SHP77 treated with DMSO at 0.1 percent for 48 hours (cell line): ENCODE data around the gene PRLHR.

ENCODE experiments used
- DNase-seq: peaks from one replicate; lab custom pipeline; 2025; lab: John Stamatoyannopoulos, UW

PRLHR gene

DNA sequence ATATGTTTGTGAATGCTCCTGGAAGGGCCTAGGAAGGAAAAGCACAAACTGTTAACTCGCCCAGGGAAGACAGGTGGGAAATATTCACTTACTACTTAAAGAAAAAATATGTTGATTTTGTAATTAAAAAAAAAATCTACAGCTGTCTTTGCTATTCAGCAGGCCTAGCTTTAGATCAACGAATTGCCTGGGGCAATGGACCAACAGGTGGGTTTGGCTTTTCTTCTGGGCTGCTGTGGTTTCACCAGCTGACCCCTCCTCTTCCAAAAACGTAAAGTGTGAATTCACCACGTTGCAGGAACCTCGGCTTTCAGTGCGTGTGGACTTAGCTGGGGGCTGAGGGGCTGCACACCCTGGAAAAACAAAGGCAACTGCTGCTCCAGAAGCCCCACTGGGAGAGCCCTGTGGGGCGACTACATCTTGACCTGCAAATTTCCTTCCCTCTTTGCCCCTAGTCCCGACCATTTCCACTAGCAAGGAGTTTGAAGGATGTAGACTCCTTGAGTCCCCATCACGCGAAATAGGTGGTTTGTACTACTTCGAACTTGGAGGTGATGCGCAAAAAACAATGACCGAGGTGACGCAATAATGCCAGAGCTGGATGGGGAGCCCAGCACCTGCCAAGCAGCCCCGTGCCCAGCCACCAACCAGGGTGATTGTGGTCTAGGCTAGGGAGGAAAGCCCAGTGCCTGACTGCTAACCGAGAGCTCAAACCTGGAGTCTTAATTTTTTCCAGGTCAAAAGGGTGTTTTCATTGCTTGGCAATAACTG is 7.4 kb downstream of the PRLHR start:
- DNase-seq = no peak

DNA sequence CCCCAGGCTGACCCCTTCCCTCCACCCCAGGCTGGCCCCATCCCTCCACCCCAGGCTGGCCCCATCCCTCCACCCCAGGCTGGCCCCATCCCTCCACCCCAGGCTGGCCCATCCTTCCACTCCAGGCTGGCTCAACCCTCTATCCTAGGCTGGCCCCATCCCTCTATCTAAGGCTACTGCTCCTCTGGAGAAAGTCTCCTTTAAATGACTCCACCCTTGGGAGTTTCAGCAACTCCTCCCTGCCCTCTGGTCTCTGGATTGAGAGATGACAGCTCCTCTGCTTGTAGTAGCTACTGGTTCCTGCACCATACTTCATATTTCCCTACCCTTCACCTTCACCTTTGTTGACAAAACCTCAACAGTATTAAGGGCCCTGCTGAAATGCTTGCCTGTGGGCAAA is 8.5 kb downstream of the PRLHR start:
- DNase-seq = no peak

- DNase-seq = no peak
Measured at GRCh38 chr10:118585794-118586193, 9.7 kb downstream of the PRLHR start.

DNA sequence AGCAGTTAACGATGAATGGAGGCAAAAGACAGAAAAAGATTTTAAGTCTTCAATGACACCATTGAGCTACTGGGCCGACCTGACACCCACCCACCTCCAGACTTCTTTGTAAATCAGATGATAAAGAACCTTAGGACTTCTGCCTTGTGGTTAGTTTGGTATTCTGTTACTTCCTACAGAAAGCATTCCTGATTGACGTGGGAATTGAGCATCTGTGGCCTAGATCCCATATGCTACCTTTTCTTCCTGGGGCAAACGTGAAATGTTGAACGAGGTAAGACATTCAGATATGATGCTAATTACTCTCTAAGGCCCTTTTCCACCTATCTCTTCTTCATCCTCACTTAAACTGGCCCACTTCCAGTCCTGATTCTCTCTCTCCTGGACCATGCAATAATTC is 10.2 kb downstream of the PRLHR start:
- DNase-seq = no peak

GRCh38 chr10:118584181-118584954 is 11.1 kb downstream of the PRLHR start:
- no peak for DNase-seq

GRCh38 chr10:118583611-118584010 is 11.8 kb downstream of the PRLHR start:
- DNase-seq = no peak

DNA sequence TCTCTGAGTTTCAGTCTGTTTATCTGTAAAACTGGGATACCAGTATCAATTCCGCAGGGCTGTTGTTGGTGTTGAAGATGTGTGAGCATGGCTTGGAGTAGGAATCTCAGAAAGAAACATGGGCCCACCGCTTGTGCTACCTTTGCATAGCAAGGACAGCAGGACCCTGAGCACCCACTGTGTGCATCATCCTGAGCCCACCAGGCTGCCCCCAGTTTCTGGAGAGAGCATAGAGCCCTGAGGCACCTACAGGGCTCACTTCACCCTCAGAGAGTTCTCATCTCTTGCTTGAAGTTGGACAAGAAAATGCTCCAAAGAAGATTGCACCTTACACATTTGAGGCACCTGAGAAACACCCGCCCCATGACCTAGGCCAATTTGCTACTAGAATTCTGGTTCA is 12.9 kb downstream of the PRLHR start:
- no peak for DNase-seq

- no peak for DNase-seq
Measured at GRCh38 chr10:118581340-118581739, 14.1 kb downstream of the PRLHR start.

GRCh38 chr10:118580702-118581101 is 14.7 kb downstream of the PRLHR start:
- no peak for DNase-seq

- DNase-seq = no peak
Measured at GRCh38 chr10:118573512-118573911, 21.9 kb downstream of the PRLHR start.

DNA sequence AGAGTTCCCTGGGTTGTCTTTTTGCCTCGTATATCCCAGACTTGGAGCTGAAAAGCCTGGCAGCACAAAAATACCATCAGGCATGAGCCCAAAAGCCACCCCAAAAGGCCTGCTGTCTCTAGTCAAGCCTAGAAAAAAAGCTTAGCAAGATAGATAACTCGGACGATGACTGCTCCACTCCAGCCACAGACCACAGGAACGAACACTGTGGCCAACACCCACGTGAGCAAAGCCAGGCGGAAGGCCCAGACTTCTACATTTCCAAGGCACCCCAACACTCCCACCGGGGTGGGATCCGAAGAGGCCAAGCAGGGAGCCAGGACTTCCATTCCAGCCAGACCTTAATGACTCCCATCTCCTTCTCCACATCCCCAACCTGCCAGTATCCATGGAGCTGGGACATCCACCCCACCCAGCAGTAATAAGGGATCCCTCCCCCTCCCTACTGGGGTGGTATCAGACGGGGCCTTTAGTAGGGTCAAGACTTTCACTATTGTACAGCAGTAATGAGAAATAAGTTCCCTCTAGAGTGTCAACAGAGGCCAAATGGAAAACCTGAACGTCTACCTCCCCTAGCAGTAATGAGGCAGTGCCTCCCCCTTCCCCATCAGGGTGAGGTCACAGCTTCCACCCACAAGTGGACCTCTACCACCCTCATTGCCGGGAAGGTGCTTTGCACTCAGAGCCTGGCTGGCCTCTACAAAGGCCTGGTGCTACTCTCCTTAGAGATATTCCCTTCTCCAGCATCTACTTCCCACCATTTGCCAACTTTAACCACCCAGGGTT is 23.0 kb downstream of the PRLHR start:
- DNase-seq = no peak

DNA sequence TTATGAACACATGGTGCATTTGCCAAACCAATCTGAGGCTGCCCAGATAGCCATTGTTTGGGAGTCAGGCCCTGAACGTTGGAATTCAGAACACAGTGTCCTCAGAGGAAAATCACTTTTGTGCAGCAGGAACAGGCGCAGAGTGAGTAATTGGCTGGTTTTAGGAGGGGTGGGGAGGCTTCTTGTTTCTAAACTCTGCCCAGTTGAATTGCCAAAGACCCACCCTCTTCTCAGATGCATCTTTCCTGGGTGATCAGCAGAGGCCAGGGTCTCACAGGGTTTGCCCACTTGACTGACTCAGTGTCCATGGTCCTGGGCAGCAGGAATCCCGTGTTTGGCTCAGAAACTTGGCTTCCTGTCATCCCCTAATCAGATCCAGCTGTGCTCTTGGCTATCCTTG is 24.3 kb downstream of the PRLHR start:
- DNase-seq = no peak

DNA sequence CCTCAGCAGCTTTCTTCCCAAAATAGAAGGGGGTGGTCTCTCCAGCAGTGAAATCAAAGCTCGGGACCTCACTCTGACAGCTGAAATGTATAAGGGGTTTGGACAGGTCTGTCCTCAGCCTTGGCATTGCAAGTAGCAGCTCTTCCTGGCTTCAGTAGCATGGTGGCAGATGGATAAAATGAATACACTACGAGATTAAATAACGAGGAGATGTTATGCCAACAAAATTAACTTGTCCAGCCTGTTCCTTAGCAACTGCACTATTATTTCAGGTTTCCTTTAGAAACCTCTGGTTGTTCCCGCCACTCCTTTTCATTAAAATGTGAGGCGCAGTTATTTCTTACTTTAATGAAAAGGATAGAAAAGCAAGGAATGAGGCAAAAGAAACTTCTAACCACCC is 24.9 kb downstream of the PRLHR start:
- DNase-seq = no peak

DNA sequence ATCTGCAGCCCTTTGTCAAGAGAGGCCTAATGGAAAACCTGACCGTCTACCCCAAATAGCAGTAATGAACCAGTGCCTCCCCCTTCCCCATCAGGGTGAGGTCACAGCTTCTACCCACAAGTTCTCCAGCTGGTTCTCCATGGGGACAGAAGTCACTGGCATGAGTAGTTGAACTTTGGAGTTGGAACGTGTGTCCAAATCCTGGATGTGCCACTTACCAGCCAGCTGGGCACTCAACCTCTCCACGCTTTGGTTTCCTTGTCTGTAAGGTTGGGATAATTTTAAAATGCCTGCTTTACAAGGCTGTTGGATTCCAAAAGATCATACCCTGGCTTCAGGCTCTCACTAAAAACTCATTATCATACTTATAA is 25.6 kb downstream of the PRLHR start:
- DNase-seq = no peak

DNA sequence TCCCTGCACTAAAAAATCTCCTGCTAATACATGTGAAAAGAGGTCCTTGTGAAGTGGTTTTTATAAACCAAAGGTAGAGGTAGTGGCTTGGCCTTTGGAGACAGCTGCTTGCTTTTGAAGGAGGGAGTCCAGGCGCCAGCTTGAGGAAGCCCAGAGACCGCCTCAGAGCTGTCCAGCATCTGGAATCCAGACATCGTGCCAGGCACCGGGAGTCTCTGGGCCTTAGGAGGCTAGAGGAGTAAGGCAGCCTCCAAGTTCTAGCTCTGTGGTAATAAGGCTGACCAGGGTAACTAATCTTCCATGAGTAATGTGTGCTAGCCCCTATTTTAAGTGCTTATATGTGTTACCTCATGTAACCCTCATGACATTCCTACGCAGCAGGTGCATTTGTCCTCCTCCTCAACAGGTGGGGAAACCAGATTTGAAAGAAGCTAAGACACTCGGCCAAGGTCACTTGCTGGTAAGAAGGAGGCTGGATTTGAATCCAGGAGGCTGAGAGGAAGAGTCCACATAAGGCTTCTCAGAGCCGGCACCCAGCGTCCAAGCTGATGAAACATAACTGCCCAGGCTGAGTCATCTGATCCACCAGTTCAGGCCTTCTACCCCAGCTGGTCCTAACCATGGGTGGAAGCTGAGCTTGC is 26.1 kb downstream of the PRLHR start:
- DNase-seq = no peak

- peak; percentile 19 for DNase-seq
Measured at GRCh38 chr10:118568327-118568848, 27.1 kb downstream of the PRLHR start.

DNA sequence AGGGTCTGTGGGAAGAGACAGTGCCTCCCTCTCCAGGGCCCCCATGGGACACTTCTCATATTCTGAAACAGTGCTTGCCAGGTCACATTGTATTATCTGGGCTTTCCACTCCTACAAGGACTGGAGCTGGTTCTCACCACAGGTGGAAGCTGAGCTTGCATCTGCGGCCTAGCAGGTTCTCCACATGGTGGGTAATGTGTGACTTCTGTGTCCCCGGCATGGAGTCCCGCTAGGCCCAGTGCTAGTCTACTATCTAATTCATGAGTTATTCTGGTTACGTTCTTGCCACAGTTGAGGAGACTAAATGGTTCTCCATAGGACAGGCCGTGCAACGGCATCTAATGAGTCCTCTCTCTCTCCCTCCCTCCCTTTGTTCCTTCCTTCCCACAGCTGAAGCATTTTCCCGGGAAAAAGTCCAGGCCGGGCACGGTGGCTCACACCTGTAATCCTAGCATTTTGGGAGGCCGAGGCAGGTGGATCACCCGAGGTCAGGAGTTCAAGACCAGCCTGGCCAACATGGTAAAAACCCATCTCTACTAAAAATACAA is 27.7 kb downstream of the PRLHR start:
- DNase-seq = no peak

DNA sequence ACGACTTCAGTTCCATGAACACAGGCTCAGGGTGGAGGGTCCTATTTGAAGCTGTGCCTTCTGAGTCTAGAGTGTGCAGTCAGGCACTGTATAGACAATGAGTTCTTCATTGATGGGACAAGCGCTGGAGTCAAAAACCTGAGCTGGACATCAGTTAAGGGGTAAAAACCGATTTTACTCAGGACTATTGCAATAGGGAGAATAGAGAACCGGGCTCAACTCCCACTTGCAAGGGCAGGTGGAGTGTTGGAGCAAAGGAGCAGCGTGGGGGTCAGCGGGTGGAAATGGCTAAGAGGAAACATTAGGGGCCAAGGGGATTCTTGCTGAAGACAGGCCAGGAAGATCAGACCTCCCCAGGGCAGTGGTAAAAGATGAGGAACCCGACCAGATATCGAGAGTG is 28.5 kb downstream of the PRLHR start:
- no peak for DNase-seq

- no peak for DNase-seq
Measured at GRCh38 chr10:118565301-118566075, 30.0 kb downstream of the PRLHR start.

DNA sequence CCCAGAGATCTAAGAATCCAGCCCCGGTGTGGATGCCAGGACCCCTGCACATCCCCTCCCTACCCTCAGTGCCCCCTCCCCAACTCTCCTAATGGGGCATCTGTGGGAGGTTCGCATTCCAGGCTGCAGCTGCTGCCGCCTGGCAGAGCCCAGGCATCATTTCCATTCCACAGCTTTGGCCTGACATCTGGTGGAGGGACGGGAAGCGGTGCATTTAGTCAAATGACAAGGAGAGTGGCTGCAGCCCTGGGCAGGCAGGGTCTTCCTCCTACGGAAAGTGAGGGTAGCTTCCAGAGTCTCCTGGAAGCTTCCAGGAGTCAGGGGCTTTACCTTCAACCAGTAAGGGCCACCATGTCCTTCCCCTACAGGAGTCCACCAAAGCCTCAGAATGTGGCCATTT is 30.8 kb downstream of the PRLHR start:
- no peak for DNase-seq

- DNase-seq = no peak
Measured at GRCh38 chr10:118564114-118564513, 31.3 kb downstream of the PRLHR start.
